SW480 (cell line): ENCODE measurements around the gene DKKL1.
"Not testable (repeated sequence)": the region's sequence is repeated elsewhere in the genome, so short reads cannot be mapped to it uniquely, and the experiment has no call there.

ENCODE experiments used
- DNase-seq: peaks from one replicate; pipeline ENCODE4 v3.0.0-alpha.2; 2016; ENCODE audit warnings: low spot score

DKKL1 gene

GRCh38 chr19:49363268-49364082, at the start of gene DKKL1:
Gene DKKL1, plus strand, starts transcription at chr19:49363877. Its CDS starts 122 bp downstream, at chr19:49363999.
- DNase-seq, result peak; percentile 99

- no peak for DNase-seq
Observed at GRCh38 chr19:49315111-49315510, 48.6 kb upstream of the DKKL1 start.

- DNase-seq, result no peak
Observed at GRCh38 chr19:49316284-49316683, 47.4 kb upstream of the DKKL1 start.

GRCh38 chr19:49318296-49318695, 45.4 kb upstream of the DKKL1 start:
- DNase-seq, result no peak

GRCh38 chr19:49324801-49325576, 38.7 kb upstream of the DKKL1 start, which contains the start of gene SLC6A16:
Gene SLC6A16, minus strand, starts transcription at chr19:49325191. Its CDS starts 13,844 bp downstream, at chr19:49311347.
- DNase-seq, result no peak

GRCh38 chr19:49325756-49326155, 37.9 kb upstream of the DKKL1 start:
- DNase-seq, result not testable (repeated sequence)

- no peak for DNase-seq
Observed at GRCh38 chr19:49326165-49326704, 37.4 kb upstream of the DKKL1 start.

- peak; percentile 51 for DNase-seq
Observed at GRCh38 chr19:49327878-49328544, 35.7 kb upstream of the DKKL1 start.

GRCh38 chr19:49328741-49329140, 34.9 kb upstream of the DKKL1 start:
- DNase-seq, result no peak

GRCh38 chr19:49331187-49331586, 32.5 kb upstream of the DKKL1 start:
- not testable (repeated sequence) for DNase-seq

- DNase-seq, result peak; percentile 74
Observed at GRCh38 chr19:49331616-49332055, 32.0 kb upstream of the DKKL1 start.

- DNase-seq, result not testable (repeated sequence)
Observed at GRCh38 chr19:49332691-49333417, 30.8 kb upstream of the DKKL1 start.

- no peak for DNase-seq
Observed at GRCh38 chr19:49333418-49333805, 30.3 kb upstream of the DKKL1 start.

- DNase-seq, result no peak
Observed at GRCh38 chr19:49333811-49334288, 29.8 kb upstream of the DKKL1 start.

- DNase-seq, result no peak
Observed at GRCh38 chr19:49335071-49335783, 28.4 kb upstream of the DKKL1 start, which contains the start of gene CD37. Gene CD37, plus strand, starts transcription at chr19:49335406. Its CDS starts 135 bp downstream, at chr19:49335541.

- DNase-seq, result no peak
Observed at GRCh38 chr19:49335784-49336481, 27.7 kb upstream of the DKKL1 start.

GRCh38 chr19:49336482-49337266, 27.0 kb upstream of the DKKL1 start:
- no peak for DNase-seq

GRCh38 chr19:49337267-49338022, 26.2 kb upstream of the DKKL1 start:
- DNase-seq, result no peak
